Esophagus squamous epithelium (tissue), 5 donors: Measurements from ENCODE around the gene ITPKB. TPM values are rescaled to one million over a fixed set of nuclear protein-coding genes. Genes with fewer than 3 reads are reported as not detected.
A peak's percentile ranks its signal among the peaks of the same experiment; 100 is the strongest.

Experiments
- DNase-seq: peaks from one replicate; lab custom pipeline; 2025; lab: John Stamatoyannopoulos, UW
- H3K27ac ChIP-seq, 4 donors: fragments of 200-600 bp; sonication (generic); one replicate each; pipeline ENCODE4 v1.5.1; 2016 to 2019; ENCODE audit warnings: mild to moderate bottlenecking in 1 of 4
- H3K27me3 ChIP-seq, 4 donors: fragments of 200-600 bp; sonication (generic); 1 replicate in 3 of 4; 2 replicates in 1 of 4; pipeline versions ENCODE4 v1.5.1 to v1.6.0; 2017 to 2021; ENCODE audit warnings: antibody characterized with exemption in 1 of 4
- H3K36me3 ChIP-seq, 3 donors: fragments of 200-600 bp; sonication (generic); one replicate each; pipeline ENCODE4 v1.5.1; 2016 to 2019
- H3K4me1 ChIP-seq, 3 donors: fragments of 200-600 bp; sonication (generic); one replicate each; pipeline ENCODE4 v1.5.1; 2017 to 2019
- H3K4me3 ChIP-seq, 4 donors: fragments of 200-600 bp; sonication (generic); 1 replicate in 3 of 4; 2 replicates in 1 of 4; pipeline ENCODE4 v1.5.1; 2016 to 2019; ENCODE audit warnings: mild to moderate bottlenecking in 2 of 4, moderate library complexity in 1 of 4
- H3K9me3 ChIP-seq, 3 donors: fragments of 200-600 bp; sonication (generic); one replicate each; pipeline ENCODE4 v1.5.1; 2016 to 2019
- POLR2A ChIP-seq, 4 donors: fragments of 450-650 bp; IDR thresholded peaks; one replicate each; pipeline ENCODE4 v1.6.1; 2017; ENCODE audit warnings: antibody characterized with exemption in 4 of 4, mild to moderate bottlenecking in 4 of 4, moderate library complexity in 3 of 4
- WGBS, 2 donors: methylation state at CpG; one replicate each; pipeline ENCODE4 v1.1.5; 2018; 5-methylcytosine and 5-hydroxymethylcytosine counted together
- intact Hi-C: fragments of 100-400 bp; cut with DNase I; formaldehyde crosslinking; loops from one replicate; pipeline ENCODE4 v1.15.0; 2022
- total RNA-seq, 4 donors: library from RNA; depleted of rRNA; stranded (reverse); fragments of >200 nt; gene quantifications; one replicate each; pipeline ENCODE4 v1.1.0, GENCODE V29; 2016
- TF ChIP-seq, protein P1 (sequence below), 6 experiments: fragments of 450-650 bp in 4 of 6; fragments of 200-600 bp in 2 of 6; sonication (generic) in 2 of 6; IDR thresholded peaks; one replicate each; pipeline ENCODE4 v1.5.1; 2016 to 2019; ENCODE audit warnings: antibody characterized with exemption in 6 of 6, mild to moderate bottlenecking in 4 of 6, moderate library complexity in 4 of 6
- donor health status: DM: yes; HTN: yes; CAD: no.

ITPKB gene
- total RNA-seq, 4 donors from 2014 or later, result 10.7 to 22.3 (median 15.9) TPM

DNA sequence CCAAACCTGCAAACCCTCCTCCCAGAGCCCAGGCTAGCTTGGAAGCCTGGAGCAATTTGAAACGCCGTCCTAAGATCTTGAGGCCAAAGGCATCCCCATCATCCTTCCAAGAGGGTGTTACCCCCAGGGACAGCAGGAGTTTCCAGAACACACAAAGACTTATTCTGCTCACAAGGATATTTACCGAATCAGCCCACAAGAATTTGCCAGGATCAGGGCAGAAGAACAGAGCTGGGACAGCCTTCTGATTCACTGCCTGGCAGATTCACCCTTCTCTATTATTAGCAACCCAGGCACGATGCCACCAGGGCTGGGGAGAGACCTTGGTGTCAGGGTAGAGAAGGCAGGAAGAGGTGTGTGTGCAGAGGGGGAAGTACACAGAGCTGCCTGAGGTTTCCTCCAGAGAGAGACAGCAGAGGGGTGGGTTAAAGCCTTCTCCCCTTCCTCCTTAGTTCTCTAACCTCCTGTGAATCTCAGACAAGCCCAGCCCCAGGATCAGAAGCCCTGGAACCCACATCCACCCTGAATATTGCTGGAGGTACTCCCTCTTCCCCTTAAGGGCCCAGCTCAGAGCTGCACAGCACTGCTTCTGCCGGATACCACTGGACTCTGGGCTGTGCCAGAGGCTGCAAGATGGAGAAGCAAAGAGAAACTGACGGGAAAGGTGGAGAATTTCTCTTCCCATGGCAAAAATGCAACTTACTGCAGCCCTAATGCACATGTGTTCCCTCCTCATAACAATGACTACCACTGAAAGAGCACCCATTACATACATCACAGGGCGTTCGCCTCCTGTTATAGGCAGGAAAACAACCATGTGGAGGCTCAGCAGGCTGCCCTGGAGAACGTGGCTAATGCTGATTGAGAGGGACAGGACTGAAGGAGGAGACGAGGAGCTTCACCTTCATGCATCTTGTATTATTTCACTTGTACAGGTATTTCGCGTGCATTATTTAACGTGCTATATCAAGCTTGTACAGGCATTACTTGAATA is 61.8 kb downstream of the ITPKB start:
- peak overlapping the region in 1 of 4 donors; percentile 19 for H3K4me3 ChIP-seq
- intact Hi-C loops, result no loop called here
- peak overlapping the region in 3 of 4 donors; percentile 76 to 93 (median 92) for H3K27ac ChIP-seq
- peak in 2 of 4 donors; percentile 11 to 28 for TF ChIP-seq POLR2A (IDR thresholded peaks at IDR 0.05)
- TF ChIP-seq, protein P1, sequence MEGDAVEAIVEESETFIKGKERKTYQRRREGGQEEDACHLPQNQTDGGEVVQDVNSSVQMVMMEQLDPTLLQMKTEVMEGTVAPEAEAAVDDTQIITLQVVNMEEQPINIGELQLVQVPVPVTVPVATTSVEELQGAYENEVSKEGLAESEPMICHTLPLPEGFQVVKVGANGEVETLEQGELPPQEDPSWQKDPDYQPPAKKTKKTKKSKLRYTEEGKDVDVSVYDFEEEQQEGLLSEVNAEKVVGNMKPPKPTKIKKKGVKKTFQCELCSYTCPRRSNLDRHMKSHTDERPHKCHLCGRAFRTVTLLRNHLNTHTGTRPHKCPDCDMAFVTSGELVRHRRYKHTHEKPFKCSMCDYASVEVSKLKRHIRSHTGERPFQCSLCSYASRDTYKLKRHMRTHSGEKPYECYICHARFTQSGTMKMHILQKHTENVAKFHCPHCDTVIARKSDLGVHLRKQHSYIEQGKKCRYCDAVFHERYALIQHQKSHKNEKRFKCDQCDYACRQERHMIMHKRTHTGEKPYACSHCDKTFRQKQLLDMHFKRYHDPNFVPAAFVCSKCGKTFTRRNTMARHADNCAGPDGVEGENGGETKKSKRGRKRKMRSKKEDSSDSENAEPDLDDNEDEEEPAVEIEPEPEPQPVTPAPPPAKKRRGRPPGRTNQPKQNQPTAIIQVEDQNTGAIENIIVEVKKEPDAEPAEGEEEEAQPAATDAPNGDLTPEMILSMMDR (IDR thresholded peaks at IDR 0.05), result no peak
- H3K4me1 ChIP-seq, result peaks cover 52 to 98% (median 63%) of the 10 kb centered on the region in 3 donors
- H3K9me3 ChIP-seq, result no peaks in the 10 kb centered on the region
- peak; percentile 43 for DNase-seq
- no peaks in the 10 kb centered on the region for H3K27me3 ChIP-seq
- 44 to 48% methylated on average over 10 to 12 of the region's 13 CpGs for WGBS, 2 donors
- no peaks in the 10 kb centered on the region for H3K36me3 ChIP-seq

DNA sequence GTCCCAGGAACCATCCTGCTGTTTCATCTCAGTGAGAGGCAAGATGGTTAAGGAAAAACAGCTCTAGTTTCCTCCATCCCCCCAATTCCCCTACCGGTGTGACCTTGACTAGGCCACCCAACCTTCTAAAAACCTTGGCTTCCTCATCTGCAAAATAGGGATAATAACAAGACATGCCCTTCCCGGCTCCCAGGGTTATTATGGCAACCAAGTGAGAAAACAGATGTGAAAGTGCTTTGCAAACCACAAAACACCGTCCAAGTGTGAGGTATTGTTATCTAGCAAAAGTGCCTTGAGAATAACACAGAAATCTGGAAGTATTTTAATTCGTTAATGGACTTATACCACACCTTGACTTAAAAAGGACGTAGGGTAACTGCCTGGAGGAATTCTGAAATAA is 62.7 kb downstream of the ITPKB start:
- peak overlapping the region in 3 of 4 donors; percentile 76 to 93 (median 92) for H3K27ac ChIP-seq
- intact Hi-C loops, result no loop called here

DNA sequence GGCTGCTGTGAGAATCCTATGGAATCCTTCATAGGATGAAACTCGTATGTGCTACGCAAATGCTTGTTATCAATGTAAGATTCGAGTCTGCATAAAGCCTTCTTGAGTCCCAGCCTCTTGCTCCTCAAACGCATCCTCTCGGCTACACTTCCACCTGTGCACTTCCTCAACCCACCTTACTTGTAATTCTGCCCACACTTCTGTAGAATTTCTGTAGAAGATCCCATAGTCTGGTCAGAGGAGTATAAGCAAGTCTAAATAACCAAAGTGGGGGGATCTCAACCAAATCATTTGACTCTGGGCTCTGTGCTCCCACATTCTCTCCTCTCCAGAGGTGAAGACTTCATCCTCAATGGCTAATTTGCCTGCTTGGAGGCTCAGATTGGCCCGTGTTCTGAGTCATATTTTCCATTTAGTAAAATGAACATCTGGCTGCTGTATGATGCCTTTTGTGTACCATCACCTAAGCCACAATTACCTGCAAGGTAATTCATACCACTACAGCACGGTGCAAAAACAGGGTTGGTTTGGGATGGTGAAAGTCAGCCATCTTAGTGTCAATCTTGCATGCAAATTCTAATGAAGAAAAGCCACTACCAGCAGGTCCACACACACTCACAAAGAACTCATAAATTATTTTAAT is 63.2 kb downstream of the ITPKB start:
- Histone ChIP-seq H3K27ac (peak overlapping the region in 3 of 4 donors; percentile 76 to 93 (median 92)), H3K36me3 (no peaks in the 10 kb centered on the region), H3K9me3 (no peaks in the 10 kb centered on the region), H3K27me3 (no peaks in the 10 kb centered on the region), H3K4me1 (peaks cover 48 to 98% (median 57%) of the 10 kb centered on the region in 3 donors), H3K4me3 (no peak overlapping the region)
- 69 to 70% methylated on average over 7 of the region's 7 CpGs for WGBS, 2 donors
- intact Hi-C loops, result no loop called here
- TF ChIP-seq POLR2A (IDR thresholded peaks at IDR 0.05), result no peak
- TF ChIP-seq, protein P1 (IDR thresholded peaks at IDR 0.05), result no peak
- no peak for DNase-seq

More for the DNA sequence above, 62.7 kb downstream of the ITPKB start:
- Histone ChIP-seq H3K36me3 (no peaks in the 10 kb centered on the region), H3K27me3 (no peaks in the 10 kb centered on the region), H3K4me1 (peaks cover 50 to 98% (median 60%) of the 10 kb centered on the region in 3 donors), H3K9me3 (no peaks in the 10 kb centered on the region), H3K4me3 (no peak overlapping the region)
- TF ChIP-seq, protein P1 (IDR thresholded peaks at IDR 0.05), result no peak
- no peak for TF ChIP-seq POLR2A (IDR thresholded peaks at IDR 0.05)
- 10 to 14% methylated on average over 4 to 5 of the region's 5 CpGs for WGBS, 2 donors
- DNase-seq, result no peak

DNA sequence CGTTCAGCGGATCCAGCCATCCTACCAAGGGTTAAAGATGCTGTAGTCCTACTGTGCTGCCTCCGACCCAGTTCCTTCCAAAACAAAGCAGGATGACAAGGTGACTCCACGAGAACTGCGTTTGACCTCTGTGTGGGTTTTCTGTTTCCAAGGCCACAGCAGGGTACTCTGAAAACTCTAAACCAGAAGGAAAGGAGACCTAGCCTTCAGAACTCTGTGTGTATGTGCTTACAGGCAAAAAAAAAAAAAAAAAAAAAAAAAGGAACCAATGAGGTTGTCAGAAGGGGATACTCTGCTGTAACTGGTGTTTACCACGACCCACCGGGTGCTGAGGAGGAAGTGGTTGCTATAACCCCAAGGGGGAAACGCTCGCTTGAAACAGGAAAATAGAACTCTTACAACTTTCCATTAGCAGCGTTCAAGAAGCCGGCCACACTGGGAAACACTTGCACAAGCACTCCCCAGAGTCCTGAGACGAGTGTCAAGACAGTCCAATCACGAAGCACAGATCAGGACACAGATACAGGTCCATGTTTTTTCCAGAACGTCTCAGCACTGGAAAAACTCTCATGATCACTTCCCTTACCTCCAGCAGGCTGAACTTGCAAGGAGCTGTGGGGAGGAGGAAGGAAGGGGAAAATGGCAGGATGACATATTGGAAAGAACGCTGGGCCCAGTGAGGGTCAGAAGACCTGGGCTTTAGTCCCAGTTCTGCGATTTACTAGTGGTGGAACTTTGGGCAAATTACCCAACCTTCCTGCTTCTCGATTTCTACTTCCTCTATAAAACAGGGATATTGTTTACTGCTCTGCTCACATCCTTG is 64.0 kb downstream of the ITPKB start:
- Histone ChIP-seq H3K27ac (peak overlapping the region in 3 of 4 donors; percentile 76 to 93 (median 92)), H3K4me1 (peaks cover 41 to 98% (median 49%) of the 10 kb centered on the region in 3 donors), H3K9me3 (no peaks in the 10 kb centered on the region), H3K36me3 (no peaks in the 10 kb centered on the region), H3K4me3 (no peak overlapping the region), H3K27me3 (no peaks in the 10 kb centered on the region)
- intact Hi-C loops, result no loop called here
- TF ChIP-seq POLR2A (IDR thresholded peaks at IDR 0.05), result peak in 2 of 4 donors; percentile 16 to 19
- TF ChIP-seq, protein P1 (IDR thresholded peaks at IDR 0.05), result no peak
- DNase-seq, result peak; percentile 26
- WGBS, 2 donors, result 42 to 69% methylated on average over 14 to 16 of the region's 17 CpGs
